COLO668 (cell line): ENCODE data around the gene KPNA2.

Source experiments
- DNase-seq: peaks from one replicate; lab custom pipeline; 2025; ENCODE audit not compliant: unreplicated experiment; lab: John Stamatoyannopoulos, UW

The KPNA2 gene

DNA sequence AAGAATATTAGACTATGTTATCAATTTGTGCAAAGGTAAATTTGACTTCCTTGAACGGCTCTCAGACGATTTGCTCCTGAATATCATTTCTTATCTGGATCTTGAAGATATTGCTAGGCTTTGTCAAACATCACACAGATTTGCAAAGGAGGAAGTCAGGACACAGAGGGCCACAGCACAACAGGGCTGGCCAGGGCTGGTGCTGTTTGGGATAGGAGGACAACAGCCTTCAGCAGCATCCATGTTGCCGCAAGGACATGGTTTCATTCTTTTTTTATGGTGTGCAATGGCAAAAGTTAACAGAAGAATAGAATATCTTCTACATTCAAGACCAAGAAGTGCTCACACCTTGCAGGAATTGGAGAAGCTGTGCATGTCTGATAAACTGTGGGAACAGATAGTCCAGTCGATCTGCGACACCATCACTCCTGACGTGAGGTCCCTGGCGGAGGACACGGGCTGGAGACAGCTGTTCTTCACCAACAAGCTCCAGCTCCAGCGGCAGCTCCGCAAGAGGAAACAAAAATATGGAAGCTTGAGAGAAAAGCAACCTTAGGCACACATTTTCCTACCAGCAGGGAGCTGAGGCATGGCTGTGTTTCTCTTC lies 59.8 kb downstream of the KPNA2 start:
- DNase-seq: no peak

DNA sequence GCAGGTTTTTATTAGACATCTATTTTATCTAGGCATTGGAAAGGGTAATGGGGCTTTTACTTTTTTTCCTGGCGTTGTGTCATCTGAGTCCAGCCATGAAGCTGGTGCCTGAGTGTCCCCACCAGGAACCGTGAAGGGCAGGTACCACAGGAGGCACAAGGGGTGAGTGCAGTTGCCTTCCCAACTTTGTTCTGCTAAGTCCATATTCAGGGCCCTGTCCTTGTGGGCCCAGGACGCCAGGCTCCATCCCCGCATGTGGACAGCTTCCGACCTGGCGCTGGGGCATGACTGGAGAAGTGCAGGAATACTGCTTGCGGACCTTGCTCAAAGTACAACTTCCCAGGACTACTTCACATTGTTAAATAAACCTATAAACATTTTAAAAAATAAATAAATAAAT lies 60.6 kb downstream of the KPNA2 start:
- DNase-seq: no peak
